ENCODE results near the gene TLE3.

TLE3 gene

GRCh38 chr15:70035051-70035718 lies 62.5 kb downstream of the TLE3 start:
- no peaks in the 10 kb centered on the region for H3K36me3 ChIP-seq
- H3K27me3 ChIP-seq, result no peaks in the 10 kb centered on the region
- H3K9me3 ChIP-seq (replicated peaks in 1 of 11), result no peaks in the 10 kb centered on the region
- TF ChIP-seq Cebpa-rat (IDR thresholded peaks at IDR 0.05), result no peak
- H3K4me1 ChIP-seq, result peaks cover 0 to 26% (median 7%) of the 10 kb centered on the region in 10 experiments; a peak in 11 of 20 replicates
- peaks cover 0 to 4% (median 0%) of the 10 kb centered on the region in 11 experiments; a peak in 4 of 22 replicates for H4K20me1 ChIP-seq
- no peak overlapping the region for H3K9ac ChIP-seq
- H3K4me3 ChIP-seq, result no peak overlapping the region
- no peak overlapping the region for H3K27ac ChIP-seq
- peak overlapping the region in 5 of 11 experiments; percentile 4 to 63 (median 55); a peak in 8 of 22 replicates for H3K4me2 ChIP-seq

DNA sequence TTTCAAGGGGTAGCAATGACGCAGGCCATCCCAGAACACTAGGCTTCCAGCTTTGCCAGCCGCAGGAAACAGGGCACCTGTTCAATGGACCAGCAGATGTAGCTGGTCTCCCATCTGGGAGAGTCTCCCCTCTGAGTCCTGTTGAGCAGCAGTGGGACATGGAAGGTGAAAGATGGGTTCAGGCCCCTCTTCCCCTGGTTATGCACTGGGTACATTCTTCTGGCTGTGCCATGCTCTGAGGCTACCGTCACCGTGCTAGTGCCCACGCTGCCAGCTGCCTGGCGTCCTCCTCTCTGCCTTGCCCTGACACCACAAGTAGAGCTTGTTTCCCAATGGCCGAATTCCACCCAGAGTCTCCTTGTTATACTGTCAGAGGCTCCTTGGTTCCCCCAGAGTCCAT lies 63.1 kb downstream of the TLE3 start:
- Histone ChIP-seq H3K4me1 (peaks cover 0 to 29% (median 7%) of the 10 kb centered on the region in 10 experiments; a peak in 11 of 20 replicates), H3K27ac (no peak overlapping the region), H3K9me3 (replicated peaks in 1 of 11) (no peaks in the 10 kb centered on the region), H3K9ac (no peak overlapping the region), H3K27me3 (no peaks in the 10 kb centered on the region), H4K20me1 (peaks cover 0 to 4% (median 0%) of the 10 kb centered on the region in 11 experiments; a peak in 4 of 22 replicates), H3K4me2 (peak overlapping the region in 1 of 11 experiments; percentile 61; a peak in 1 of 22 replicates), H3K36me3 (no peaks in the 10 kb centered on the region), H3K4me3 (no peak overlapping the region)
- no peak for TF ChIP-seq Cebpa-rat (IDR thresholded peaks at IDR 0.05)

- Histone ChIP-seq H4K20me1 (peaks cover 0 to 4% (median 0%) of the 10 kb centered on the region in 11 experiments; a peak in 4 of 22 replicates), H3K9me3 (replicated peaks in 1 of 11) (no peaks in the 10 kb centered on the region), H3K4me1 (peaks cover 0 to 31% (median 7%) of the 10 kb centered on the region in 10 experiments; a peak in 11 of 20 replicates), H3K36me3 (no peaks in the 10 kb centered on the region), H3K27ac (no peak overlapping the region), H3K9ac (no peak overlapping the region), H3K4me2 (no peak overlapping the region), H3K27me3 (no peaks in the 10 kb centered on the region), H3K4me3 (no peak overlapping the region)
- no peak for TF ChIP-seq Cebpa-rat (IDR thresholded peaks at IDR 0.05)
Measured at GRCh38 chr15:70034141-70034540, 63.6 kb downstream of the TLE3 start.

DNA sequence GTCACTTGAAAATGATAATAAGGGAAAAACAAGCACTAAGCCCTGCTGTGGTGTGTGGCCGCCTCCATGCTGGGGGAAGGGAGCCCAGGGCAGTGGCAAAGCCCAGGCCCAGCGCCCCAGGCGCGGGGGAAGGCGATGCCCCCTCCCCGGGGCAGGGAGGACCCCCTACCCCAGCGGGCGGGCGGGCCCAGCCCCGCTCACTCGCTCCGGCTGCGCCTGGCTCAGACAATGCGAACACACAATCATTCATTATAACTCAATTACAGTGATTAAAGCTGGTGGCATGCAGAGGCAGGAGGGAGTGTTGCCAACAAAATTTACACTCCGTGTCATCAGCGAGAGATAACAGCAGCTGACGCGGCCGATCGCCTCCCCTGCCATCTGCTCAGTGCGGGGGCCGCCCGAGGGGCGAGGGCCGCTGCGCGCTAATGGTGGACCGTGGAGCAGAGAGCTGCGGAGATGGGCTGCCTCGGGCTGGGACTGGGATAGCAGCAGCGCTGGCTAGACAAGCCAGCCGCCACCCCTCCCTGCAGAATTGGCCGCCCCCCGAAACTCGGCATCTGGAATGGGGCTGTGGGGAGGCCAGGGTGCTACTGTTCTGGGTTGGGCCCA lies 64.1 kb downstream of the TLE3 start:
- Histone ChIP-seq H3K4me3 (no peak overlapping the region), H3K9ac (no peak overlapping the region), H3K9me3 (replicated peaks in 1 of 11) (no peaks in the 10 kb centered on the region), H3K36me3 (no peaks in the 10 kb centered on the region), H3K27ac (no peak overlapping the region), H3K4me2 (no peak overlapping the region), H4K20me1 (peaks cover 0 to 4% (median 0%) of the 10 kb centered on the region in 11 experiments; a peak in 5 of 22 replicates), H3K4me1 (peaks cover 0 to 31% (median 7%) of the 10 kb centered on the region in 10 experiments; a peak in 11 of 20 replicates), H3K27me3 (no peaks in the 10 kb centered on the region)
- TF ChIP-seq Cebpa-rat (IDR thresholded peaks at IDR 0.05), result no peak

DNA sequence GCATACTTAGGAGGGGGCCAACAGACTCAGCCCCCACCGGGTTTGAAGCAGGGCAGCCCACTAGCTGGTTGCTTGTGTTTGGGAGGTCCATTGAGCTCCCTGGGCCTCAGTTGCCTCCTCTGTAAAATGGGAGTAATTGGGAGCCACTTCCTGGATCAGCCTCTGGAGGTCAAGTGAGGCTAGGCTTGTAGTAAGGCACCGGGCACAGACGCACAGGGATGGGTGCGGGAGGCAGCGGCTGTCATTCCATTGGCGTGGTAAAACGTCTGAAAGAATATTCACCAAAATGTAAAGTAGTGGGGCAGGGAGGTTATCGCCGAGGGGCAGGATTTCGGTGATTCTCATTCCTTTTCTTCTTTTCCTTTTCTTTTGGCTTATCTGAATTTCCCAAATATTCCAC lies 64.6 kb downstream of the TLE3 start:
- no peak overlapping the region for H3K4me3 ChIP-seq
- H3K27ac ChIP-seq, result no peak overlapping the region
- H3K4me1 ChIP-seq, result peaks cover 0 to 31% (median 7%) of the 10 kb centered on the region in 10 experiments; a peak in 11 of 20 replicates
- no peak for TF ChIP-seq Cebpa-rat (IDR thresholded peaks at IDR 0.05)
- peaks cover 0 to 4% (median 0%) of the 10 kb centered on the region in 11 experiments; a peak in 5 of 22 replicates for H4K20me1 ChIP-seq
- H3K4me2 ChIP-seq, result no peak overlapping the region
- no peaks in the 10 kb centered on the region for H3K27me3 ChIP-seq
- H3K9me3 ChIP-seq (replicated peaks in 1 of 11), result no peaks in the 10 kb centered on the region
- no peak overlapping the region for H3K9ac ChIP-seq
- no peaks in the 10 kb centered on the region for H3K36me3 ChIP-seq

GRCh38 chr15:70032509-70032908 lies 65.2 kb downstream of the TLE3 start:
- TF ChIP-seq Cebpa-rat (IDR thresholded peaks at IDR 0.05), result no peak
- no peak overlapping the region for H3K4me3 ChIP-seq
- H3K9me3 ChIP-seq (replicated peaks in 1 of 11), result no peaks in the 10 kb centered on the region
- H3K4me2 ChIP-seq, result no peak overlapping the region
- H3K4me1 ChIP-seq, result peaks cover 0 to 31% (median 7%) of the 10 kb centered on the region in 10 experiments; a peak in 11 of 20 replicates
- H3K27ac ChIP-seq, result no peak overlapping the region
- peaks cover 0 to 4% (median 0%) of the 10 kb centered on the region in 11 experiments; a peak in 5 of 22 replicates for H4K20me1 ChIP-seq
- no peak overlapping the region for H3K9ac ChIP-seq
- H3K36me3 ChIP-seq, result no peaks in the 10 kb centered on the region
- no peaks in the 10 kb centered on the region for H3K27me3 ChIP-seq

- H3K27ac ChIP-seq, result no peak overlapping the region
- peaks cover 0 to 2% (median 0%) of the 10 kb centered on the region in 11 experiments; a peak in 5 of 22 replicates for H4K20me1 ChIP-seq
- H3K9ac ChIP-seq, result no peak overlapping the region
- H3K4me1 ChIP-seq, result peaks cover 0 to 25% (median 7%) of the 10 kb centered on the region in 10 experiments; a peak in 11 of 20 replicates
- H3K27me3 ChIP-seq, result no peaks in the 10 kb centered on the region
- H3K4me2 ChIP-seq, result no peak overlapping the region
- TF ChIP-seq Cebpa-rat (IDR thresholded peaks at IDR 0.05), result no peak
- H3K36me3 ChIP-seq, result no peaks in the 10 kb centered on the region
- H3K9me3 ChIP-seq (replicated peaks in 1 of 11), result no peaks in the 10 kb centered on the region
- no peak overlapping the region for H3K4me3 ChIP-seq
Measured at GRCh38 chr15:70031713-70032112, 66.0 kb downstream of the TLE3 start.

DNA sequence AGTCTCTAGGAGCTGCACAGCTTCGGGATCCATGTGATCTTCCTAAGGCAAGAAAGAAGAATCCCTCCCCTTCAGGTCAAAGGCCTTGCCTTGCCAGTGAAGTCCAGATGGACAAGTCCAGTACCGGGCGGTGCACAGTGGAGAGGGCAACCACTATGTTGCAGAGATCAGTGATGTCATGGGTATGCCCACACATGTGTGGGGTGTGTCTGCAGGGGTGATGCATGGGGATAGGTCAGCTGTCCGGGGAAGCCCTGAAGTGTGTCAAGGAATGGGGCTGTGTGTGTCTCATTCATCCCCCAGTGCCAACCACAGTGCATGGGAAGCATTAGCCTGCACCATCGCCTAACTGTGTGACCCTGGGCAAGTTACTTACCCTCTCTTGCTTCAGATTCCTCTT lies 66.5 kb downstream of the TLE3 start:
- no peaks in the 10 kb centered on the region for H3K9me3 ChIP-seq (replicated peaks in 1 of 11)
- peaks cover 0 to 21% (median 5%) of the 10 kb centered on the region in 10 experiments; a peak in 8 of 20 replicates for H3K4me1 ChIP-seq
- no peaks in the 10 kb centered on the region; a peak in 5 of 22 replicates for H4K20me1 ChIP-seq
- H3K27ac ChIP-seq, result no peak overlapping the region
- no peak overlapping the region for H3K9ac ChIP-seq
- no peak overlapping the region for H3K4me2 ChIP-seq
- TF ChIP-seq Cebpa-rat (IDR thresholded peaks at IDR 0.05), result no peak
- no peak overlapping the region for H3K4me3 ChIP-seq
- H3K36me3 ChIP-seq, result no peaks in the 10 kb centered on the region
- no peaks in the 10 kb centered on the region for H3K27me3 ChIP-seq

GRCh38 chr15:70030851-70031250 lies 66.9 kb downstream of the TLE3 start:
- no peaks in the 10 kb centered on the region for H3K27me3 ChIP-seq
- H3K4me1 ChIP-seq, result peaks cover 0 to 17% (median 4%) of the 10 kb centered on the region in 10 experiments; a peak in 8 of 20 replicates
- H3K4me3 ChIP-seq, result no peak overlapping the region
- H3K9me3 ChIP-seq (replicated peaks in 1 of 11), result no peaks in the 10 kb centered on the region
- TF ChIP-seq Cebpa-rat (IDR thresholded peaks at IDR 0.05), result no peak
- H4K20me1 ChIP-seq, result no peaks in the 10 kb centered on the region; a peak in 4 of 22 replicates
- no peak overlapping the region for H3K27ac ChIP-seq
- H3K4me2 ChIP-seq, result no peak overlapping the region
- H3K36me3 ChIP-seq, result no peaks in the 10 kb centered on the region
- no peak overlapping the region for H3K9ac ChIP-seq

Measured in BLaER1 treated with 17β-estradiol and CSF1 and Interleukin-3, amounts not matched to agents 10 nM and 100 nM (cell line).